Measurements from ENCODE around the gene SRSF11. TPM values are rescaled to one million over a fixed set of nuclear protein-coding genes. Genes with fewer than 3 reads are reported as not detected.
"Not testable (repeated sequence)": the region's sequence is repeated elsewhere in the genome, so short reads cannot be mapped to it uniquely, and the experiment has no call there.

The SRSF11 gene
- total and polyA plus RNA-seq, 4 donors: 39.2 to 371 (median 214) TPM

GRCh38 chr1:70196333-70196732, 24.8 kb upstream of the SRSF11 start:
- H3K36me3 ChIP-seq (ENCODE audit: control insufficient read depth in 1 of 2, insufficient read depth in 2 of 2, low read length in 1 of 2): no peaks in the 10 kb centered on the region
- DNase-seq (no peak), ATAC-seq (ENCODE audit: low FRiP score) (no peak)
- H3K4me1 ChIP-seq (ENCODE audit: control insufficient read depth in 1 of 2, insufficient read depth in 2 of 2, low read length in 2 of 2): no peaks in the 10 kb centered on the region
- intact Hi-C loops (cut with DNase I): no loop called here
- no peak overlapping the region for H3K27ac ChIP-seq (ENCODE audit: low read depth in 1 of 2, low read length in 2 of 2)
- no peaks in the 10 kb centered on the region for H3K9me3 ChIP-seq (ENCODE audit: control insufficient read depth, low read length)
- 92 to 96% methylated on average over 3 of the region's 3 CpGs for WGBS, 2 donors
- no peak overlapping the region for H3K4me3 ChIP-seq (ENCODE audit: low read length in 2 of 2)
- no peaks in the 10 kb centered on the region for H3K27me3 ChIP-seq (ENCODE audit: control insufficient read depth in 1 of 2, insufficient read depth in 2 of 2, low read length in 1 of 2)

DNA sequence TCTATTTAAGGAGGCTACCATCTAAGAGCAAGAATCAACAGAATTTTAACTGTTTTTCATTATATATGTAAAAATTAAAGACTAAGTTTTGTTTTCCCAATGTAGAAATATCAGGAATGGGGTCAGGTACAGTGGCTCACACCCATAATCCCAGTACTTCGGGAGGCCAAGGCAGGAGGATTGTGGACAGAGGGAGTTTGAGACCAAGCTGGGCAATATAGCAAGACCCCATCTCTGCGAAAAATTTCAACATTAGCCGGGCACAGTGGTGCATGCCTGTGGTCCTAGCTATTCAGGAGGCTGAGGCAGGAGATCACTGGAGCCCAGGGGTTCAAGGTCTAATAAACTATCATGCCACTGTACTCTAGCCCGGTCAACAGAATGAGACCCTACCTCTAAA, 21.1 kb upstream of the SRSF11 start:
- 96% methylated on average over 4 of the region's 4 CpGs for WGBS, 2 donors
- H3K36me3 ChIP-seq (ENCODE audit: control insufficient read depth in 1 of 2, insufficient read depth in 2 of 2, low read length in 1 of 2): no peaks in the 10 kb centered on the region
- intact Hi-C loops (cut with DNase I): loop anchor here (10.0 kb wide), 2 partner anchors 155 to 215 kb away; partner anchors contain the start of genes ANKRD13C (in 1 of the 2) and CTH (in 1 of the 2)
- peaks cover 0 to 2% of the 10 kb centered on the region in 2 donors for H3K4me1 ChIP-seq (ENCODE audit: control insufficient read depth in 1 of 2, insufficient read depth in 2 of 2, low read length in 2 of 2)
- ATAC-seq (ENCODE audit: low FRiP score): no peak
- H3K27me3 ChIP-seq (ENCODE audit: control insufficient read depth in 1 of 2, insufficient read depth in 2 of 2, low read length in 1 of 2): no peaks in the 10 kb centered on the region
- H3K27ac ChIP-seq (ENCODE audit: low read depth in 1 of 2, low read length in 2 of 2): no peak overlapping the region
- DNase-seq: no peak
- no peak overlapping the region for H3K4me3 ChIP-seq (ENCODE audit: low read length in 2 of 2)
- no peaks in the 10 kb centered on the region for H3K9me3 ChIP-seq (ENCODE audit: control insufficient read depth, low read length)

GRCh38 chr1:70202173-70202758, 18.9 kb upstream of the SRSF11 start:
- DNase-seq (no peak), ATAC-seq (ENCODE audit: low FRiP score) (no peak)
- WGBS, 2 donors: 58 to 65% methylated on average over 2 of the region's 2 CpGs

GRCh38 chr1:70204139-70204538, 17.0 kb upstream of the SRSF11 start:
- no peak for ATAC-seq (ENCODE audit: low FRiP score)

More at GRCh38 chr1:70202173-70202758, 18.9 kb upstream of the SRSF11 start:
- intact Hi-C loops (cut with DNase I): loop anchor here (10.0 kb wide), 2 partner anchors 153 to 213 kb away; partner anchors contain the start of genes ANKRD13C (in 1 of the 2) and CTH (in 1 of the 2)
- peaks cover 0 to 2% of the 10 kb centered on the region in 2 donors for H3K4me1 ChIP-seq (ENCODE audit: control insufficient read depth in 1 of 2, insufficient read depth in 2 of 2, low read length in 2 of 2)
- H3K27ac ChIP-seq (ENCODE audit: low read depth in 1 of 2, low read length in 2 of 2): no peak overlapping the region
- no peaks in the 10 kb centered on the region for H3K36me3 ChIP-seq (ENCODE audit: control insufficient read depth in 1 of 2, insufficient read depth in 2 of 2, low read length in 1 of 2)
- H3K9me3 ChIP-seq (ENCODE audit: control insufficient read depth, low read length): no peaks in the 10 kb centered on the region
- H3K27me3 ChIP-seq (ENCODE audit: control insufficient read depth in 1 of 2, insufficient read depth in 2 of 2, low read length in 1 of 2): no peaks in the 10 kb centered on the region
- H3K4me3 ChIP-seq (ENCODE audit: low read length in 2 of 2): no peak overlapping the region

DNA sequence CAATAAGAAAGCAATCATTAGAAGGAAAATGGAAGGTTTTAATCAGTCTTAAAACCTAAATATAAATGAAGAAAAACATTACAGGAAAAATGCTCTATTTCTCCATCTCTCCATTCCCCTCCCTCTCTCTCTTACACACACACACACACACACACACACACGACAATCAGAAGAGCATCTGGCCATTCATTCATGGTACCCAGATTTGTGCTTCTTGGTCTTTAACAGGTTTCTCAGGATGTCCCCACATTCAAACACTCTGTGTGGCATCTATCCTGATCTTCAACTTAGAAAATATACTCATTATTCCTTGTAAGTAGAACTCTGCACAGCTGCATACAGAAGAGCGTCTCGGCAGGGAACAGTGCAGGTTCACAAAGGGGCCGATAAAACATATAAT, 16.6 kb upstream of the SRSF11 start:
- H3K27me3 ChIP-seq (ENCODE audit: control insufficient read depth in 1 of 2, insufficient read depth in 2 of 2, low read length in 1 of 2): no peaks in the 10 kb centered on the region
- no peak for ATAC-seq (ENCODE audit: low FRiP score)
- H3K4me3 ChIP-seq (ENCODE audit: low read length in 2 of 2): peak overlapping the region; percentile 87 to 99
- 0 to 1% methylated on average over 4 of the region's 4 CpGs for WGBS, 2 donors
- H3K9me3 ChIP-seq (ENCODE audit: control insufficient read depth, low read length): no peaks in the 10 kb centered on the region
- no peak overlapping the region for H3K27ac ChIP-seq (ENCODE audit: low read depth in 1 of 2, low read length in 2 of 2)
- no peaks in the 10 kb centered on the region for H3K36me3 ChIP-seq (ENCODE audit: control insufficient read depth in 1 of 2, insufficient read depth in 2 of 2, low read length in 1 of 2)
- intact Hi-C loops (cut with DNase I): loop anchor here (2.0 to 10.0 kb wide), 3 partner anchors 150 to 876 kb away; partner anchors contain the start of genes ANKRD13C (in 1 of the 2), CTH (in 1 of the 2) and ZRANB2 (in 1 of the 2)
- no peak for DNase-seq
- H3K4me1 ChIP-seq (ENCODE audit: control insufficient read depth in 1 of 2, insufficient read depth in 2 of 2, low read length in 2 of 2): peaks cover 0 to 2% of the 10 kb centered on the region in 2 donors

More at GRCh38 chr1:70204139-70204538, 17.0 kb upstream of the SRSF11 start:
- no peak for DNase-seq
- Histone ChIP-seq H3K9me3 (ENCODE audit: control insufficient read depth, low read length) (no peaks in the 10 kb centered on the region), H3K36me3 (ENCODE audit: control insufficient read depth in 1 of 2, insufficient read depth in 2 of 2, low read length in 1 of 2) (no peaks in the 10 kb centered on the region), H3K4me3 (ENCODE audit: low read length in 2 of 2) (no peak overlapping the region), H3K4me1 (ENCODE audit: control insufficient read depth in 1 of 2, insufficient read depth in 2 of 2, low read length in 2 of 2) (peaks cover 0 to 2% of the 10 kb centered on the region in 2 donors), H3K27me3 (ENCODE audit: control insufficient read depth in 1 of 2, insufficient read depth in 2 of 2, low read length in 1 of 2) (no peaks in the 10 kb centered on the region), H3K27ac (ENCODE audit: low read depth in 1 of 2, low read length in 2 of 2) (no peak overlapping the region)
- intact Hi-C loops (cut with DNase I): loop anchor here (2.0 to 10.0 kb wide), 3 partner anchors 151 to 877 kb away; partner anchors contain the start of genes ANKRD13C (in 1 of the 2), CTH (in 1 of the 2) and ZRANB2 (in 1 of the 2)
- WGBS, 2 donors: 88 to 95% methylated on average over 1 of the region's 1 CpG

DNA sequence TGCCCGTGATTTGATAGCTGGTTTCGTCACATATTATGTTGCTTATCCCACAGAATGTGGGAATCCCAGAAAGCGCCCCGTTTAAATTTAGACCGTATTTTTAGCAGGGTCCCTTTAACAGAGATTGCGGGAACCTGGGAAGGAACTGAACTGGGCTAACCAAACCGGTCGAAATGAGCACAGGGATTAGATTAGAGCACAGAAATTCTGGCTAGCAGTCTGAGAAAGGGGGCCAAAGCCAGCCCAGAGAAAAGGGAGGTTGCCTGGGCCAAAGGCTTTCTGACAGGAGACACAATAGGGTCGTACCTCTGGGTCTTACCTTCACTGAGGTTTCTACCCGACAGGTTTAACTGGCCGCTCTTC, 16.1 kb upstream of the SRSF11 start:
- peaks cover 0 to 2% of the 10 kb centered on the region in 2 donors for H3K4me1 ChIP-seq (ENCODE audit: control insufficient read depth in 1 of 2, insufficient read depth in 2 of 2, low read length in 2 of 2)
- 1% methylated on average over 11 of the region's 11 CpGs for WGBS, 2 donors

GRCh38 chr1:70205434-70206118, 15.6 kb upstream of the SRSF11 start, which contains the start of gene LRRC40:
Gene LRRC40, minus strand, starts transcription at chr1:70205579. Its CDS starts 39 bp downstream, at chr1:70205540.
- intact Hi-C loops (cut with DNase I): loop anchor here (2.0 to 10.0 kb wide), 3 partner anchors 149 to 875 kb away; partner anchors contain the start of genes ANKRD13C (in 1 of the 2), CTH (in 1 of the 2) and ZRANB2 (in 1 of the 2)

More for the DNA sequence above, 16.1 kb upstream of the SRSF11 start:
- H3K4me3 ChIP-seq (ENCODE audit: low read length in 2 of 2): peak overlapping the region; percentile 87 to 99
- no peaks in the 10 kb centered on the region for H3K9me3 ChIP-seq (ENCODE audit: control insufficient read depth, low read length)
- H3K27me3 ChIP-seq (ENCODE audit: control insufficient read depth in 1 of 2, insufficient read depth in 2 of 2, low read length in 1 of 2): no peaks in the 10 kb centered on the region
- H3K27ac ChIP-seq (ENCODE audit: low read depth in 1 of 2, low read length in 2 of 2): peak overlapping the region; percentile 69 to 88
- DNase-seq (no peak), ATAC-seq (ENCODE audit: low FRiP score) (peak; percentile 62)
- H3K36me3 ChIP-seq (ENCODE audit: control insufficient read depth in 1 of 2, insufficient read depth in 2 of 2, low read length in 1 of 2): no peaks in the 10 kb centered on the region
- intact Hi-C loops (cut with DNase I): loop anchor here (2.0 to 10.0 kb wide), 3 partner anchors 150 to 876 kb away; partner anchors contain the start of genes ANKRD13C (in 1 of the 2), CTH (in 1 of the 2) and ZRANB2 (in 1 of the 2)

GRCh38 chr1:70206833-70207232, 14.3 kb upstream of the SRSF11 start:
- not testable (repeated sequence) for ATAC-seq (ENCODE audit: low FRiP score); H3K27ac ChIP-seq (ENCODE audit: low read depth in 1 of 2, low read length in 2 of 2); H3K36me3 ChIP-seq (ENCODE audit: control insufficient read depth in 1 of 2, insufficient read depth in 2 of 2, low read length in 1 of 2); H3K27me3 ChIP-seq (ENCODE audit: control insufficient read depth in 1 of 2, insufficient read depth in 2 of 2, low read length in 1 of 2); H3K4me1 ChIP-seq (ENCODE audit: control insufficient read depth in 1 of 2, insufficient read depth in 2 of 2, low read length in 2 of 2); H3K9me3 ChIP-seq (ENCODE audit: control insufficient read depth, low read length); DNase-seq
- intact Hi-C loops (cut with DNase I): loop anchor here (10.0 kb wide), 2 partner anchors 148 to 208 kb away; partner anchors contain the start of genes ANKRD13C (in 1 of the 2) and CTH (in 1 of the 2)
- WGBS, 2 donors: 74 to 79% methylated on average over 17 of the region's 17 CpGs
- peak overlapping the region in 1 of 2 donors; percentile 93 for H3K4me3 ChIP-seq (ENCODE audit: low read length in 2 of 2)

More at GRCh38 chr1:70205434-70206118, 15.6 kb upstream of the SRSF11 start, which contains the start of gene LRRC40:
- Histone ChIP-seq H3K9me3 (ENCODE audit: control insufficient read depth, low read length) (no peaks in the 10 kb centered on the region), H3K27ac (ENCODE audit: low read depth in 1 of 2, low read length in 2 of 2) (peak within 1 kb of the TSS; percentile 69 to 88), H3K36me3 (ENCODE audit: control insufficient read depth in 1 of 2, insufficient read depth in 2 of 2, low read length in 1 of 2) (no peaks in the 10 kb centered on the region), H3K4me1 (ENCODE audit: control insufficient read depth in 1 of 2, insufficient read depth in 2 of 2, low read length in 2 of 2) (peaks cover 0 to 2% of the 10 kb centered on the region in 2 donors), H3K27me3 (ENCODE audit: control insufficient read depth in 1 of 2, insufficient read depth in 2 of 2, low read length in 1 of 2) (no peaks in the 10 kb centered on the region), H3K4me3 (ENCODE audit: low read length in 2 of 2) (peak within 1 kb of the TSS; percentile 87 to 99)
- WGBS, 2 donors: 0 to 1% methylated on average over 47 of the region's 47 CpGs
- peak; percentile 100 for ATAC-seq (ENCODE audit: low FRiP score)
- peak; percentile 98 to 99 for DNase-seq
